Vagina (tissue), 2 donors: ENCODE measurements around the gene SEC62.

Experiments
- POLR2A ChIP-seq, 2 donors: fragments of 450-650 bp; IDR thresholded peaks; one replicate each; pipeline ENCODE4 v1.6.1; 2017; ENCODE audit warnings: antibody characterized with exemption in 2 of 2, mild to moderate bottlenecking in 2 of 2, moderate library complexity in 2 of 2
- TF ChIP-seq, protein P1 (sequence below), 3 experiments: fragments of 450-650 bp in 2 of 3; fragments of 200-600 bp in 1 of 3; sonication (generic) in 1 of 3; IDR thresholded peaks; one replicate each; pipeline ENCODE4 v1.5.1; 2017 to 2019; ENCODE audit warnings: antibody characterized with exemption in 3 of 3, mild to moderate bottlenecking in 2 of 3, moderate library complexity in 2 of 3

DNA sequence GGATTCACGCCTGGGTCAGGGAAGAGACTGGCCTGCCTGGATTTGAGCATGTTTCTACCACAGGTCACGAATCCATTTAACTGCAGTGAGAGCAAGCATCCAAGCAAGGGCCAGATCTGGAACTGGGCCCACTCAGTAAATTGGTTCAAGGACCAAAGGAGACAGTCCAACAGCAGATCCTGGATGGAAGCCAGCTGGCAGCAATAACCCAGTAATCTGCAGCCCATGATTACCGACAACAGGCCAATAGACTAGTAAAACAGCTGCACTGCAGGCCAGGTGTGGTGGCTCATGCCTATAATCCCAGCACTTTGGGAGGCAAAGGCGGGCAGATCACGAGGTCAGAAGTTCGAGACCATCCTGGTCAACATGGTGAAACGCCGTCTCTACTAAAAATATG, 43.4 kb upstream of the SEC62 start:
- TF ChIP-seq POLR2A (IDR thresholded peaks at IDR 0.05) = no peak
- TF ChIP-seq, protein P1, sequence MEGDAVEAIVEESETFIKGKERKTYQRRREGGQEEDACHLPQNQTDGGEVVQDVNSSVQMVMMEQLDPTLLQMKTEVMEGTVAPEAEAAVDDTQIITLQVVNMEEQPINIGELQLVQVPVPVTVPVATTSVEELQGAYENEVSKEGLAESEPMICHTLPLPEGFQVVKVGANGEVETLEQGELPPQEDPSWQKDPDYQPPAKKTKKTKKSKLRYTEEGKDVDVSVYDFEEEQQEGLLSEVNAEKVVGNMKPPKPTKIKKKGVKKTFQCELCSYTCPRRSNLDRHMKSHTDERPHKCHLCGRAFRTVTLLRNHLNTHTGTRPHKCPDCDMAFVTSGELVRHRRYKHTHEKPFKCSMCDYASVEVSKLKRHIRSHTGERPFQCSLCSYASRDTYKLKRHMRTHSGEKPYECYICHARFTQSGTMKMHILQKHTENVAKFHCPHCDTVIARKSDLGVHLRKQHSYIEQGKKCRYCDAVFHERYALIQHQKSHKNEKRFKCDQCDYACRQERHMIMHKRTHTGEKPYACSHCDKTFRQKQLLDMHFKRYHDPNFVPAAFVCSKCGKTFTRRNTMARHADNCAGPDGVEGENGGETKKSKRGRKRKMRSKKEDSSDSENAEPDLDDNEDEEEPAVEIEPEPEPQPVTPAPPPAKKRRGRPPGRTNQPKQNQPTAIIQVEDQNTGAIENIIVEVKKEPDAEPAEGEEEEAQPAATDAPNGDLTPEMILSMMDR (IDR thresholded peaks at IDR 0.05) = no peak
